ENCODE data around the gene TRAPPC2L. TPM values are rescaled to one million over a fixed set of nuclear protein-coding genes. Genes with fewer than 3 reads are reported as not detected.

Gene TRAPPC2L
- total RNA-seq, 1 experiment from 2014 or later = 35.6 TPM

GRCh38 chr16:88844419-88845036, 12.4 kb upstream of the TRAPPC2L start:
- no peaks in the 10 kb centered on the region for H3K9me3 ChIP-seq
- no peak for DNase-seq
- no peaks in the 10 kb centered on the region for H3K36me3 ChIP-seq

GRCh38 chr16:88846088-88846487, 10.8 kb upstream of the TRAPPC2L start:
- Histone ChIP-seq H3K4me3 (no peak overlapping the region), H3K9me3 (no peaks in the 10 kb centered on the region), H3K36me3 (no peaks in the 10 kb centered on the region), H3K27me3 (no peaks in the 10 kb centered on the region)
- no peak for DNase-seq

More at GRCh38 chr16:88844419-88845036, 12.4 kb upstream of the TRAPPC2L start:
- Histone ChIP-seq H3K4me3 (no peak overlapping the region), H3K27me3 (no peaks in the 10 kb centered on the region)

GRCh38 chr16:88847654-88848053, 9.3 kb upstream of the TRAPPC2L start:
- no peak for DNase-seq
- no peaks in the 10 kb centered on the region for H3K9me3 ChIP-seq
- no peaks in the 10 kb centered on the region for H3K36me3 ChIP-seq
- no peaks in the 10 kb centered on the region for H3K27me3 ChIP-seq
- H3K4me3 ChIP-seq = no peak overlapping the region

GRCh38 chr16:88848557-88848956, 8.4 kb upstream of the TRAPPC2L start:
- H3K9me3 ChIP-seq = no peaks in the 10 kb centered on the region
- no peak for DNase-seq
- H3K4me3 ChIP-seq = no peak overlapping the region
- no peaks in the 10 kb centered on the region for H3K27me3 ChIP-seq
- no peaks in the 10 kb centered on the region for H3K36me3 ChIP-seq

GRCh38 chr16:88850531-88851199, 6.3 kb upstream of the TRAPPC2L start:
- H3K4me3 ChIP-seq = no peak overlapping the region
- DNase-seq = no peak
- no peaks in the 10 kb centered on the region for H3K9me3 ChIP-seq
- no peaks in the 10 kb centered on the region for H3K27me3 ChIP-seq
- H3K36me3 ChIP-seq = no peaks in the 10 kb centered on the region

GRCh38 chr16:88851616-88852015, 5.3 kb upstream of the TRAPPC2L start:
- no peak for DNase-seq
- Histone ChIP-seq H3K9me3 (no peaks in the 10 kb centered on the region), H3K36me3 (no peaks in the 10 kb centered on the region), H3K27me3 (no peaks in the 10 kb centered on the region), H3K4me3 (no peak overlapping the region)

GRCh38 chr16:88853325-88853941, 3.5 kb upstream of the TRAPPC2L start:
- no peak for DNase-seq
- Histone ChIP-seq H3K9me3 (no peaks in the 10 kb centered on the region), H3K27me3 (no peaks in the 10 kb centered on the region), H3K36me3 (no peaks in the 10 kb centered on the region), H3K4me3 (no peak overlapping the region)

GRCh38 chr16:88854306-88855111, 2.4 kb upstream of the TRAPPC2L start:
- DNase-seq = no peak
- H3K36me3 ChIP-seq = no peaks in the 10 kb centered on the region
- no peak overlapping the region for H3K4me3 ChIP-seq
- H3K9me3 ChIP-seq = no peaks in the 10 kb centered on the region
- no peaks in the 10 kb centered on the region for H3K27me3 ChIP-seq

- DNase-seq = no peak
- Histone ChIP-seq H3K9me3 (no peaks in the 10 kb centered on the region), H3K4me3 (no peak overlapping the region), H3K36me3 (no peaks in the 10 kb centered on the region), H3K27me3 (no peaks in the 10 kb centered on the region)
These were observed 1.8 kb upstream of the TRAPPC2L start for GRCh38 chr16:88855176-88855575.

- Histone ChIP-seq H3K36me3 (no peaks in the 10 kb centered on the region), H3K9me3 (no peaks in the 10 kb centered on the region), H3K4me3 (no peak overlapping the region), H3K27me3 (no peaks in the 10 kb centered on the region)
- DNase-seq = no peak
These were observed 1.2 kb upstream of the TRAPPC2L start for GRCh38 chr16:88855736-88856121.

- no peaks in the 10 kb centered on the region for H3K36me3 ChIP-seq
These were observed 652 bp upstream of the TRAPPC2L start for GRCh38 chr16:88856122-88856827.

GRCh38 chr16:88857728-88858339, 907 bp downstream of the TRAPPC2L start:
- no peaks in the 10 kb centered on the region for H3K9me3 ChIP-seq
- H3K27me3 ChIP-seq = no peaks in the 10 kb centered on the region
- DNase-seq = peak; percentile 68
- no peaks in the 10 kb centered on the region for H3K36me3 ChIP-seq
- peak overlapping the region; percentile 86 for H3K4me3 ChIP-seq

More at GRCh38 chr16:88856122-88856827, 652 bp upstream of the TRAPPC2L start:
- Histone ChIP-seq H3K27me3 (no peaks in the 10 kb centered on the region), H3K9me3 (no peaks in the 10 kb centered on the region), H3K4me3 (peak overlapping the region; percentile 86)
- no peak for DNase-seq

- no peak for DNase-seq
- Histone ChIP-seq H3K4me3 (no peak overlapping the region), H3K27me3 (no peaks in the 10 kb centered on the region), H3K9me3 (no peaks in the 10 kb centered on the region), H3K36me3 (no peaks in the 10 kb centered on the region)
These were observed 2.6 kb downstream of the TRAPPC2L start for GRCh38 chr16:88859381-88860091.

GRCh38 chr16:88861359-88861758, 4.4 kb downstream of the TRAPPC2L start:
- H3K27me3 ChIP-seq = no peaks in the 10 kb centered on the region
- no peaks in the 10 kb centered on the region for H3K9me3 ChIP-seq
- DNase-seq = no peak
- no peak overlapping the region for H3K4me3 ChIP-seq
- no peaks in the 10 kb centered on the region for H3K36me3 ChIP-seq

GRCh38 chr16:88862968-88863367, 6.0 kb downstream of the TRAPPC2L start:
- H3K27me3 ChIP-seq = no peaks in the 10 kb centered on the region
- no peak for DNase-seq
- H3K36me3 ChIP-seq = no peaks in the 10 kb centered on the region
- H3K9me3 ChIP-seq = no peaks in the 10 kb centered on the region
- no peak overlapping the region for H3K4me3 ChIP-seq

GRCh38 chr16:88863426-88863825, 6.5 kb downstream of the TRAPPC2L start:
- Histone ChIP-seq H3K4me3 (no peak overlapping the region), H3K27me3 (no peaks in the 10 kb centered on the region), H3K9me3 (no peaks in the 10 kb centered on the region), H3K36me3 (no peaks in the 10 kb centered on the region)
- DNase-seq = no peak

All from MG63 (cell line).